ENCODE results near the gene FETUB.

Gene FETUB

GRCh38 chr3:186639778-186640472, at the start of gene FETUB:
Gene FETUB (plus strand): TSS chr3:186640399. CDS start chr3:186640461, 62 bp downstream.
- no peak for DNase-seq

- no peak for DNase-seq
Observed at GRCh38 chr3:186590580-186591295, 49.5 kb upstream of the FETUB start.

- DNase-seq, result no peak
Observed at GRCh38 chr3:186592682-186593081, 47.5 kb upstream of the FETUB start.

- DNase-seq, result no peak
Observed at GRCh38 chr3:186593862-186594261, 46.3 kb upstream of the FETUB start.

GRCh38 chr3:186594591-186595113, 45.5 kb upstream of the FETUB start:
- no peak for DNase-seq

GRCh38 chr3:186596568-186597287, 43.5 kb upstream of the FETUB start:
- no peak for DNase-seq

GRCh38 chr3:186598108-186598784, 42.0 kb upstream of the FETUB start:
- no peak for DNase-seq

GRCh38 chr3:186598794-186599141, 41.4 kb upstream of the FETUB start:
- DNase-seq, result no peak

GRCh38 chr3:186599142-186599784, 40.9 kb upstream of the FETUB start:
- no peak for DNase-seq

GRCh38 chr3:186599785-186600166, 40.4 kb upstream of the FETUB start:
- DNase-seq, result no peak

GRCh38 chr3:186600896-186601295, 39.3 kb upstream of the FETUB start:
- DNase-seq, result no peak

- no peak for DNase-seq
Observed at GRCh38 chr3:186603159-186603558, 37.0 kb upstream of the FETUB start.

- DNase-seq, result no peak
Observed at GRCh38 chr3:186605078-186605477, 35.1 kb upstream of the FETUB start.

- no peak for DNase-seq
Observed at GRCh38 chr3:186605561-186606545, 34.3 kb upstream of the FETUB start.

GRCh38 chr3:186608624-186609215, 31.5 kb upstream of the FETUB start:
- DNase-seq, result no peak

- no peak for DNase-seq
Observed at GRCh38 chr3:186609247-186609868, 30.8 kb upstream of the FETUB start.

GRCh38 chr3:186612065-186612464, 28.1 kb upstream of the FETUB start:
- DNase-seq, result no peak

GRCh38 chr3:186612721-186613636, 27.2 kb upstream of the FETUB start, which contains the start of gene AHSG:
Gene AHSG (plus strand): TSS chr3:186613060. CDS start chr3:186613142, 82 bp downstream.
- no peak for DNase-seq

All from C1 segment of cervical spinal cord (tissue), 14 donors.